HEK293T (cell line): ENCODE data around the gene RNF38.

Experiments used
- ELF4 ChIP-seq: fragments of 450-650 bp; IDR thresholded peaks from 2 replicates; pipeline ENCODE4 v1.6.1; 2017; ENCODE audit warnings: antibody characterized with exemption
- ZNF384 ChIP-seq: fragments of 450-650 bp; IDR thresholded peaks from 2 replicates; pipeline ENCODE4 v1.6.1; 2016

DNA sequence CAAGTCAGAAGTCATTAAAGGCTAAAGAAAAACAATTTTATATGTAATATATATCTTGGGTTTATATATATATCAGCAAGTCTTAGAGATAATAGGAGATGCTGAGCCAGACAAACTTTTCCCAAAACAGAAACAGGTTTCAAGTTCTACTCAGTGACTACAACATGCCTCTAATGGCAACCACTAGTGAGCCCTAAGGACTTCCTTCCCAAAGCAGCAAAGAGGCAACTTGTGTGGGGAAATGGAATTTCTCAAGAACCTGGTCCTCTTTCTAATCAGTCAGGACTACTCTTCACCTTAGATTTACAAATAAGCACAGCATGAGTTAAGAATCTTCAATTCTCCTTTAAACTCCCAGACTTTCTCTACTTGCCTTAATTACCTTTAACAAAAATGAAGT is 17.6 kb downstream of the RNF38 start:
- TF ChIP-seq ELF4 (no peak), ZNF384 (no peak)
